Daoy (cell line): ENCODE results near the gene DISP3. TPM values are rescaled to one million over a fixed set of nuclear protein-coding genes. Genes with fewer than 3 reads are reported as not detected.

Source experiments
- DNase-seq: peaks from one replicate; pipeline ENCODE4 v3.0.0-alpha.2; 2015; ENCODE audit warnings: low read depth
- total RNA-seq: library from RNA; depleted of rRNA; stranded (reverse); fragments of >200 nt; shearing (Covaris generic); gene quantifications from 2 replicates; pipeline ENCODE4 v1.2.3, GENCODE V29; 2014

The DISP3 gene
- total RNA-seq, 1 experiment from 2014 or later = 0.11 TPM

- DNase-seq = no peak
These were observed 35.4 kb downstream of the DISP3 start for GRCh38 chr1:11514366-11514765.

- no peak for DNase-seq
These were observed 36.7 kb downstream of the DISP3 start for GRCh38 chr1:11515368-11516300.

- DNase-seq = no peak
These were observed 38.1 kb downstream of the DISP3 start for GRCh38 chr1:11516961-11517635.

- no peak for DNase-seq
These were observed 39.2 kb downstream of the DISP3 start for GRCh38 chr1:11518016-11518701.

GRCh38 chr1:11518791-11519628 is 40.1 kb downstream of the DISP3 start:
- DNase-seq = no peak

GRCh38 chr1:11519629-11520031 is 40.7 kb downstream of the DISP3 start:
- DNase-seq = no peak

- no peak for DNase-seq
These were observed 41.7 kb downstream of the DISP3 start for GRCh38 chr1:11520531-11521233.

- DNase-seq = no peak
These were observed 42.8 kb downstream of the DISP3 start for GRCh38 chr1:11521582-11522399.

GRCh38 chr1:11522400-11523235 is 43.7 kb downstream of the DISP3 start:
- no peak for DNase-seq

GRCh38 chr1:11523261-11523660 is 44.3 kb downstream of the DISP3 start:
- no peak for DNase-seq

- no peak for DNase-seq
These were observed 45.0 kb downstream of the DISP3 start for GRCh38 chr1:11523746-11524464.

GRCh38 chr1:11524465-11525150 is 45.7 kb downstream of the DISP3 start:
- DNase-seq = no peak

- no peak for DNase-seq
These were observed 46.2 kb downstream of the DISP3 start for GRCh38 chr1:11525151-11525505.

- no peak for DNase-seq
These were observed 46.6 kb downstream of the DISP3 start for GRCh38 chr1:11525516-11525915.

GRCh38 chr1:11526071-11526895 is 47.3 kb downstream of the DISP3 start:
- DNase-seq = no peak

GRCh38 chr1:11527541-11528452 is 48.8 kb downstream of the DISP3 start:
- no peak for DNase-seq
